Trophoblast cell (in vitro differentiated cells and primary cell): ENCODE measurements around the gene CBLL2.

Experiments
- DNase-seq, 2 donors: peaks; one replicate each; pipeline ENCODE4 v3.0.0-alpha.2; 2016
- H2AFZ ChIP-seq: 2 replicates; pipeline ENCODE4 v1.6.1; 2013; ENCODE audit warnings: low read length, moderate library complexity, mild to moderate bottlenecking; ENCODE audit not compliant: insufficient read depth, poor library complexity
- H2AK5ac ChIP-seq: 2 replicates; pipeline ENCODE4 v1.6.1; 2013; ENCODE audit warnings: mild to moderate bottlenecking, low read length
- H2BK120ac ChIP-seq: 2 replicates; pipeline ENCODE4 v1.6.1; 2013; ENCODE audit warnings: low read length, mild to moderate bottlenecking, moderate library complexity; ENCODE audit not compliant: insufficient read depth, poor library complexity
- H2BK12ac ChIP-seq: 2 replicates; pipeline ENCODE4 v1.6.1; 2013; ENCODE audit warnings: mild to moderate bottlenecking, low read length, moderate library complexity
- H2BK5ac ChIP-seq: 2 replicates; pipeline ENCODE4 v1.6.1; 2013; ENCODE audit warnings: low read length, low read depth, moderate library complexity, mild to moderate bottlenecking; ENCODE audit not compliant: poor library complexity
- H3K14ac ChIP-seq: 2 replicates; pipeline ENCODE4 v1.6.1; 2013; ENCODE audit warnings: mild to moderate bottlenecking, low read length
- H3K18ac ChIP-seq: 2 replicates; pipeline ENCODE4 v1.6.1; 2013; ENCODE audit warnings: mild to moderate bottlenecking, low read length
- H3K23ac ChIP-seq: 2 replicates; pipeline ENCODE4 v1.6.1; 2013; ENCODE audit warnings: low read length
- H3K27ac ChIP-seq: 2 replicates; pipeline ENCODE4 v1.5.1; 2013; ENCODE audit warnings: low read depth, mild to moderate bottlenecking, inconsistent platforms, low read length, moderate library complexity
- H3K27me3 ChIP-seq: 2 replicates; pipeline ENCODE4 v1.6.1; 2013; ENCODE audit warnings: inconsistent platforms, mild to moderate bottlenecking, low read length, moderate library complexity; ENCODE audit not compliant: insufficient read depth
- H3K36me3 ChIP-seq, 2 experiments: 1 replicate in 1 of 2; 2 replicates in 1 of 2; pipeline ENCODE4 v1.6.1; 2013; ENCODE audit warnings: low read length in 2 of 2, mild to moderate bottlenecking in 2 of 2, moderate library complexity in 1 of 2; ENCODE audit not compliant: insufficient read depth in 2 of 2, control insufficient read depth in 1 of 2
- H3K4ac ChIP-seq: 2 replicates; pipeline ENCODE4 v1.6.1; 2013; ENCODE audit warnings: low read depth, mild to moderate bottlenecking, low read length, moderate library complexity
- H3K4me1 ChIP-seq, 2 experiments: 1 replicate in 1 of 2; 2 replicates in 1 of 2; pipeline ENCODE4 v1.6.1; 2013; ENCODE audit warnings: low read length in 2 of 2, mild to moderate bottlenecking in 2 of 2, moderate library complexity in 1 of 2; ENCODE audit not compliant: insufficient read depth in 2 of 2, control insufficient read depth in 1 of 2
- H3K4me2 ChIP-seq: 2 replicates; pipeline ENCODE4 v1.6.1; 2013; ENCODE audit warnings: inconsistent platforms, mild to moderate bottlenecking, low read length, moderate library complexity
- H3K4me3 ChIP-seq: 2 replicates; pipeline ENCODE4 v1.5.1; 2013; ENCODE audit warnings: mild to moderate bottlenecking, low read depth, low read length, inconsistent platforms
- H3K79me1 ChIP-seq: one replicate; pipeline ENCODE4 v1.6.1; 2013; ENCODE audit warnings: low read length
- H3K79me2 ChIP-seq: 2 replicates; pipeline ENCODE4 v1.6.1; 2013; ENCODE audit warnings: low read length, mild to moderate bottlenecking; ENCODE audit not compliant: control insufficient read depth, insufficient read depth, poor library complexity
- H3K9ac ChIP-seq: 2 replicates; pipeline ENCODE4 v1.6.1; 2013; ENCODE audit warnings: mild to moderate bottlenecking, low read length
- H3K9me3 ChIP-seq: 2 replicates; pipeline ENCODE4 v1.6.1; 2013; ENCODE audit warnings: low read depth, mild to moderate bottlenecking, control low read depth, inconsistent platforms, low read length; ENCODE audit not compliant: insufficient read depth
- H4K12ac ChIP-seq: 2 replicates; pipeline ENCODE4 v1.6.1; 2013; ENCODE audit warnings: low read depth, mild to moderate bottlenecking, low read length, moderate library complexity
- H4K8ac ChIP-seq: 2 replicates; pipeline ENCODE4 v1.6.1; 2013; ENCODE audit warnings: low read depth, mild to moderate bottlenecking, low read length, moderate library complexity
- H4K91ac ChIP-seq: one replicate; pipeline ENCODE4 v1.6.1; 2013; ENCODE audit warnings: low read depth, mild to moderate bottlenecking, low read length, moderate library complexity
- WGBS: extraction: QIAGEN DNeasy Blood & Tissue Kit; methylation state at CpG from one replicate; pipeline ENCODE4 v1.1.7; 2013; ENCODE audit warnings: missing lambda C conversion rate; ENCODE audit not compliant: insufficient read length, insufficient coverage; ENCODE audit errors: extremely low coverage; 5-methylcytosine and 5-hydroxymethylcytosine counted together

The CBLL2 gene

GRCh38 chrX:22314211-22314610, 41.5 kb downstream of the CBLL2 start:
- H4K12ac ChIP-seq, result no peak overlapping the region
- H2AK5ac ChIP-seq, result no peak overlapping the region
- H2BK12ac ChIP-seq, result no peak overlapping the region
- no peak overlapping the region for H2BK120ac ChIP-seq
- no peak overlapping the region for H2BK5ac ChIP-seq
- no peaks in the 10 kb centered on the region for H3K27me3 ChIP-seq
- H3K23ac ChIP-seq, result no peak overlapping the region
- no peak overlapping the region for H3K14ac ChIP-seq
- no peak for DNase-seq
- H3K79me1 ChIP-seq, result no peaks in the 10 kb centered on the region
- H3K79me2 ChIP-seq, result no peaks in the 10 kb centered on the region
- H3K4me1 ChIP-seq, result no peaks in the 10 kb centered on the region
- no peaks in the 10 kb centered on the region for H3K36me3 ChIP-seq
- no CpG with 5 or more reads among the region's 5 CpGs for WGBS
- H3K4me3 ChIP-seq, result no peak overlapping the region
- H3K4ac ChIP-seq, result no peak overlapping the region
- no peak overlapping the region for H3K18ac ChIP-seq
- H3K9ac ChIP-seq, result no peak overlapping the region
- no peak overlapping the region for H4K8ac ChIP-seq
- no peak overlapping the region for H4K91ac ChIP-seq
- H3K27ac ChIP-seq, result no peak overlapping the region
- H2AFZ ChIP-seq, result no peak overlapping the region
- H3K9me3 ChIP-seq, result no peaks in the 10 kb centered on the region
- no peak overlapping the region for H3K4me2 ChIP-seq

DNA sequence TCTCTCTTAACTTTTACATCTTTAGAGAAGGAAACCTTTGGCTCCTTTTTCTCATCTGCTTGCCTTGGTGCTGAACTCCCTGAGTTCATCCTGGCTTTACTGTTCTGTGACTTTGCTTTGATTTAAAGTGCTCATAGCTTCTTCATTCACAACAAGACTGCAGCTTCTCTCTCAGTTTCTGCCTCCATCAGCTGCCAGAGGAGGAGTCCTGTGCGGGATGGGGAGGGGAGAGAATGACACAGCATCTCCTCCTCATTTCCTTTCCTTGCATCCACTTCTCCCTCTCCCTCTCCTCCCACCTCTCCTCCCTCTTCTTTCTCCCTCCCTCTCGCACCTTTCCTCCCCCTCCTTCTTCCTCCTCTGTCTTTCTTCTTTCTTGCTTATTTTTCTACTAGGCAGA, 42.0 kb downstream of the CBLL2 start:
- Histone ChIP-seq H2BK12ac (no peak overlapping the region), H4K12ac (no peak overlapping the region), H3K23ac (no peak overlapping the region), H3K4me1 (no peaks in the 10 kb centered on the region), H4K91ac (no peak overlapping the region), H3K4me3 (no peak overlapping the region), H3K27me3 (no peaks in the 10 kb centered on the region), H4K8ac (no peak overlapping the region), H3K14ac (no peak overlapping the region), H2BK120ac (no peak overlapping the region), H3K27ac (no peak overlapping the region), H3K9ac (no peak overlapping the region), H3K36me3 (no peaks in the 10 kb centered on the region), H3K4me2 (no peak overlapping the region), H3K79me2 (no peaks in the 10 kb centered on the region), H2AFZ (no peak overlapping the region), H3K9me3 (no peaks in the 10 kb centered on the region), H2BK5ac (no peak overlapping the region), H2AK5ac (no peak overlapping the region), H3K4ac (no peak overlapping the region), H3K18ac (no peak overlapping the region), H3K79me1 (no peaks in the 10 kb centered on the region)
- no peak for DNase-seq
- WGBS, result no CpG with 5 or more reads among the region's 2 CpGs

- Histone ChIP-seq H3K36me3 (no peaks in the 10 kb centered on the region), H4K12ac (no peak overlapping the region), H2AFZ (no peak overlapping the region), H3K4me3 (no peak overlapping the region), H3K79me1 (no peaks in the 10 kb centered on the region), H3K79me2 (no peaks in the 10 kb centered on the region), H2BK12ac (no peak overlapping the region), H3K4me2 (no peak overlapping the region), H3K9ac (no peak overlapping the region), H3K4ac (no peak overlapping the region), H3K14ac (no peak overlapping the region), H3K9me3 (no peaks in the 10 kb centered on the region), H4K8ac (no peak overlapping the region), H3K4me1 (no peaks in the 10 kb centered on the region), H2BK120ac (no peak overlapping the region), H3K23ac (no peak overlapping the region), H3K18ac (no peak overlapping the region), H3K27me3 (no peaks in the 10 kb centered on the region), H3K27ac (no peak overlapping the region), H4K91ac (no peak overlapping the region), H2AK5ac (no peak overlapping the region), H2BK5ac (no peak overlapping the region)
- no CpG with 5 or more reads among the region's 3 CpGs for WGBS
- no peak for DNase-seq
Observed at GRCh38 chrX:22315151-22315550, 42.4 kb downstream of the CBLL2 start.

DNA sequence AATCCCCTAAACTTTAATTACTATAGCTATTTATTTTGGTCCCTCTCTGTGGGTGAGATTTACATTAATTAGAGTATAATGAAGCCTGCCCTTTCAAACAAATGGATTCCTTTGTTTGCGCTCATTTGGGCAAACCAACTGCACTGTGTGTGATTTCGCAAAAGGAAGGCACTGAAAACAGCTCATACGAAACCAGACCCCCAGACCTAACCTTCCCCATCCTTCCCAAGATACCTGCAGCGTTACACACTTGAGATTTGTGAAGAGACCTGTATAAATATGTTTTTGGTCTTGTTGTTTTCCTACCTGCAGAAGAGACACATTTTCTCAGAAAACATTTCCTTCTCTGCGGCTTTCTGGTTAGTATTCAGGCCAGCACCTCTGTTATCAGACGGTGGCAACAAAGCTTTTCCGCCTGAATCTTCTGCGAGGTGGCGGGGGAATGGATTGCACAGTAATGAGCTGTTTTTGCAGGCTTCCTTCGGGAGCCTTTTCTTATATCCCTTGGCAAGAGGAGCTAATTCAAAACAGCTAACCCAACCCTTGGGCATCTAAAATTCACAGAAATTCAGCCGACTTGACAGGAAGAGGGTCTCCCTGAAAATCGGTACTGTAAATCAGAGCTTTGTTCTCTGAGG, 47.6 kb downstream of the CBLL2 start:
- Histone ChIP-seq H3K9me3 (no peaks in the 10 kb centered on the region), H2AK5ac (no peak overlapping the region), H3K27me3 (no peaks in the 10 kb centered on the region), H3K18ac (no peak overlapping the region), H3K27ac (no peak overlapping the region), H2BK120ac (no peak overlapping the region), H3K9ac (no peak overlapping the region), H3K79me1 (no peaks in the 10 kb centered on the region), H3K79me2 (no peaks in the 10 kb centered on the region), H3K4me1 (no peaks in the 10 kb centered on the region), H2BK12ac (no peak overlapping the region), H4K8ac (no peak overlapping the region), H3K36me3 (no peaks in the 10 kb centered on the region), H3K4me3 (no peak overlapping the region), H4K91ac (no peak overlapping the region), H4K12ac (no peak overlapping the region), H3K14ac (no peak overlapping the region), H2BK5ac (no peak overlapping the region), H3K4me2 (no peak overlapping the region), H3K23ac (no peak overlapping the region), H2AFZ (no peak overlapping the region), H3K4ac (no peak overlapping the region)
- DNase-seq, result no peak
- WGBS, result no CpG with 5 or more reads among the region's 12 CpGs
